Stimulated activated CD4-positive, alpha-beta T cell treated with anti-CD3 and anti-CD28 coated beads, Interleukin-1b, Interleukin-23, amount 100 ng/mL, for 24 hours (primary cell): Measurements from ENCODE around the gene BCL2L11.
"Not testable (repeated sequence)": the region's sequence is repeated elsewhere in the genome, so short reads cannot be mapped to it uniquely, and the experiment has no call there.

Experiments
- DNase-seq, 4 experiments: peaks; one replicate each; pipeline ENCODE4 v3.0.0-alpha.2; 2020; ENCODE audit warnings: low read depth in 4 of 4, low spot score in 1 of 4

The BCL2L11 gene

GRCh38 chr2:111120253-111121027, at the start of gene BCL2L11:
Gene BCL2L11 (plus strand): TSS chr2:111120914. CDS start chr2:111123746, 2,832 bp downstream.
- peak; percentile 68 to 85 (median 78) for DNase-seq

- no peak for DNase-seq
Measured at GRCh38 chr2:111071600-111072171, 49.0 kb upstream of the BCL2L11 start.

DNA sequence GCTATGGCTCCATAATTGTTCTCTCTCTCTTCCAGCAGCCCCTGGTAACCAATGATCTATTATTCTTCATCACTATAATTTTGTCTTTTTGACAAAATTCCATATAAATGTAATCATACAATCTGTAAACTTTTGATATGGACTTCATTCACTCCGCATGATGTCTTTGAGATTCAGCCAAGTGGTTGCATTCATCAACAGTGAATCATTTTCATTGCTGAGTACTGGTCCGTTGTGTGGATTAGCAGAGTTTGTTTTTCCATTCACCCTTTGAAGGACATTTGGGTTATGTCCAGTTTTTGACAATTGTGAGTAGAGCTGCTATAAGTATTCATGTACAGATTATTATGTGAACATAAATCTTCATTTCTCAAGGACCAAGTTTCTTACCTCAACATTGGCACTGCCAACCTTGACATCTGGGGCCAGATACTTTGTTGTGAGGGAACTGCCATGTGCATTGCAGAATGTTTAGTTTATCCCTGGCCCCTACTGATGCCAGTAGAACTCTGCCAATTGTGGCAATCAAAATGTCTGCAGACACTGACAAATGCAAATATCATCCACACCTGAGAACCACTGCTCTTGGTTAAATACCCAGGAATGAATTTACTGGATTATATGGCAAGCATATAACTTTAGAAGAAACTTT, 48.4 kb upstream of the BCL2L11 start:
- no peak for DNase-seq

DNA sequence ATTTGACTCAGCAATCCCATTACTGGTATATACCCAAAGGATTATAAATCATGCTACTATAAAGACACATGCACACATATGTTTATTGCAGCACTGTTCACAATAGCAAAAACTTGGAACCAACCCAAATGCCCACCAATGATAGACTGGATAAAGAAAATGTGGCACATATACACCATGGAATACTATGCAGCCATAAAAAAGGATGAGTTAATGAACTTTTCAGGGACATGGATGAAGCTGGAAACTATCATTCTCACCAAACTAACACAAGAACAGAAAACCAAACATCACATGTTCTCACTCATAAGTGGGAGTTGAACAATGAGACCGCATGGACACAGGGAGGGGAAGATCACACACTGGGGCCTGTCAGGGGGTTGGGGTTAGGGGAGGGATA, 38.1 kb upstream of the BCL2L11 start:
- DNase-seq: not testable (repeated sequence)

GRCh38 chr2:111091811-111092211, 28.9 kb upstream of the BCL2L11 start:
- DNase-seq: peak in 1 of 4 experiments; percentile 6

- no peak for DNase-seq
Measured at GRCh38 chr2:111094691-111095090, 26.0 kb upstream of the BCL2L11 start.

- no peak for DNase-seq
Measured at GRCh38 chr2:111095434-111095833, 25.3 kb upstream of the BCL2L11 start.

GRCh38 chr2:111099402-111099801, 21.3 kb upstream of the BCL2L11 start:
- DNase-seq: no peak

DNA sequence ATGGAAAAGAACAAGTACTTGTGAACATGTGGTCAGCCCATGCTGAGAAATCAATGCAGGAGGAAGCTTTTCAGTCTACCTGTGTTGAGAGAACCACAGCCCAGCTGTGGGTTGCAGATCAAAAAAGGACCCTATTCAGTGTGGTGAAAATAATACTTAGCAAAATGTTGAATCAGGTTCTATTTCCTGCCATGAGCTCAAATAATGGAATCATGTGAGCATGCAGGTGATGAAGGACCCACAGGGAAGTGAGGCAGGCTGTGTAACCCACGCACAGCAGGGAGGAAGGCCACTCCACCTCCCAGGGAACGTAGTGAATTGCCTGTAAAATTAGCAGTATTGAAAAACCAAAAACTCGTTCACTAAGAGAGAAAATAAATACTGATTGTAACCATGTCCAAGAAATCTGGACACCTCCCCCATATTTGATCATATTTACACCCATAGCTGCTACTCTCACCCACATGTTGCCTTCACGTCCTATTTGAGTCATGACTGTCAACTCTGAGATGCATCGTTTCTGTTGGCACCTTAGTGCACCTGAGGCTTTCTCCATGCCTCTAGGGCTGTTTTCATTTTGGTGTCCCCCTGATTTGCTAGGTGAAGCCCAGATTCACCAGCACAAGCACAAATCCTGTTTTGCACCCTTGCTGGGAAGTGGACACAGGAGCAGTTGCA, 20.5 kb upstream of the BCL2L11 start:
- DNase-seq: no peak

DNA sequence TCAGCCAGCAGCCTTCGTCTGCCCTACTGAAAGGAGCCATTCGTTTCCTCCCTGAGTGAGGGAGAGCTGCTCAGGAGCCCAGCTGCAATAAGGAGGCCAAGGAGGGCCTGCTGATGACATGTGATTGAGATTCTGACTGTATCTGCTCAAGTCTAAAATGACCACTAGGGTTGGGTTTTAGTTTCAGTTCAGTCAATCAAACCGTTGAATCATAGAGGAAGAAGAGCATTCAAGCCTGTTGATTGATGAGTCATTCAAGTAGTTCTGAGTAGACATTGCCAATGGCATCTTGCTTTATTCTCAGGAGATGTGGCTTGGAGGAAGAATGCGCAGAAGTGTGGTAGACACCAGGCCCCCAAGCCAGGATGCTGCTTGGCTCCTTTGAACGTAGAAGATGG, 19.9 kb upstream of the BCL2L11 start:
- peak in 1 of 4 experiments; percentile 13 for DNase-seq

- no peak for DNase-seq
Measured at GRCh38 chr2:111101592-111101991, 19.1 kb upstream of the BCL2L11 start.

DNA sequence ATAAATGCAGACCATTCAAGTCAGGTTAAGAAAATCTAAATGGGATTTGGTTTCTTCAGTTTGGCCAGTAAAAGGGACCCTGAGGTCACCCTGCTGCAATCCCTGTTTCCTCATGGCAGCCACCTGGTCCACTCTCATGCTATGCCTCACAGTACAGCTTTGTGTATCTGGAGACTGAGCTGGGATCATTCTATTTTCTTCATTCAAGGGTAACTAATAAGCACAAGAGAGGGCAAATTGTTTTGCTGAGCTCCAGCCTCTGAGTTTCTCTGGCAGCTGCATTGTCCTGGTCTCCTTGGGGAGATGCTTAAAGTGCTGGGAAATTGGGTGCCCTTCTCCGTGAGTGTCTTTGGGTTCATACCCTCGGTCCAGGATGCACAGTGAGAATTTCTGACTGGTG, 18.5 kb upstream of the BCL2L11 start:
- DNase-seq: no peak

GRCh38 chr2:111105926-111106325, 14.8 kb upstream of the BCL2L11 start:
- DNase-seq: no peak

GRCh38 chr2:111106706-111107105, 14.0 kb upstream of the BCL2L11 start:
- DNase-seq: peak in 1 of 4 experiments; percentile 5

- DNase-seq: no peak
Measured at GRCh38 chr2:111108745-111109271, 11.9 kb upstream of the BCL2L11 start.

GRCh38 chr2:111111101-111111755, 9.5 kb upstream of the BCL2L11 start:
- DNase-seq: peak in 2 of 4 experiments; percentile 7 to 13

GRCh38 chr2:111113838-111114237, 6.9 kb upstream of the BCL2L11 start:
- no peak for DNase-seq

GRCh38 chr2:111116011-111116746, 4.5 kb upstream of the BCL2L11 start:
- peak in 2 of 4 experiments; percentile 13 to 23 for DNase-seq

- DNase-seq: peak in 3 of 4 experiments; percentile 28 to 60 (median 45)
Measured at GRCh38 chr2:111116843-111117597, 3.7 kb upstream of the BCL2L11 start.
